HG03460 (cell line): ENCODE results near the gene RAB1A.

ENCODE experiments used
- ATAC-seq: cut with Tn5 transposase; IDR thresholded peaks from one replicate; pipeline ENCODE4 v1.9.1; 2021; ENCODE audit not compliant: unreplicated experiment

The RAB1A gene

DNA sequence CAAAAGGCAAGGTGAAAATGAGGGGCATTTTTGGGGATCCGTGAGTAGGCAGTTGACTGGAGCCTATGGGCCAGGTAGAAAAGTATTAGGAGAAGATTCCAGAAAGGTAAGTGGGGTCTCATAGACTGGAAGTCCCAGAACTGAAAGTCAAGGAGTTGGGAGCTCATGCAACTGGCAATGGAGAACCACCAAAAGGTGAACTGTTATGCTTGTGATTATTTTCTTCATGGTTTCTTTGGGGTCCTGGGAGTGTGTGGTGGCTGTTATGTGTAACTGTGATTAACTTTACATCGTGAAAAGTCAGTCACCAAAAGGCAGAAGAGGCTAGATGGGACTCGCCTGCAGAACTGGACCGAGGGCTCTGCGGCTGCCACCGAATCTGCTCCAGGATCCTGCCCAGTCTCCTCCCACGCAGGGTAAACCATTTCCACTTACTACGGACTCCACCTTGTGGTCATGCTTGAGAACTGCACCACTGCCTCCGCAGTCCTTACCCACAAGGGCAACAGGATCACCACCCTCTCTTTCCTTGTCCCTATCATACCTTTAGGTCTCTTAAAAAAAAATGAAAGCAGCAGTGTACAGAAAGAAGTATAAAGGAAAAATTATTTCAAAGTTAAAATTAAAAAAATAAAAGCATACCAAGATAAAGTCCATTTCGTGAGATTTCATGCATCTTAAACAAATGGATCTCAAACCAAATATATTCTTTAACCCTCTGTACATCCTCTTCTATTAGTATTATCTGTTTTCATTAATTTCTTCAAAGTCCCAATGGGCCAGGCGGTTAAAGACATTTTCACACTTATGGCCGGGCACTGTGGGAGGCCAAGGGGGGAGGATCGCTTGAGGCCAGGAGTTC lies 89.3 kb downstream of the RAB1A start:
- ATAC-seq, result peak; percentile 83

DNA sequence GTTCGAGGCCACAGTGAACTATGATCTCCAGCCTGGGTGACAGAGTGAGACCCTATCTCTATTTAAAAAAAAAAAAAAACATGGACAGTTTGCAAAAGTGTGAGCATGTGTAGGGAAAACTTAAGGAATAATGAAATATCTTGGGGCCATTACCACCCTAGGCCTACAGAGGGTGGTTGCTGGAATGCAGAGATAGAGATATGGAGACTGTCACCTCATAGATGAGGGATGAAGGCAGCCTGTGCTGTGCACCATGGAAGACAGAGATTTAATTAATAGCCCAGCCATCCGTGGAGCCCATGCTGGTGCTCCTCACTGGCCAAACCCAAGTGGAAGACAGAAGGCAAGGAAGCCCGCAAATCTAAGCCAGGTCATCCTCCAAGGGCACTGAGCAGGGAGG lies 90.3 kb downstream of the RAB1A start:
- no peak for ATAC-seq

DNA sequence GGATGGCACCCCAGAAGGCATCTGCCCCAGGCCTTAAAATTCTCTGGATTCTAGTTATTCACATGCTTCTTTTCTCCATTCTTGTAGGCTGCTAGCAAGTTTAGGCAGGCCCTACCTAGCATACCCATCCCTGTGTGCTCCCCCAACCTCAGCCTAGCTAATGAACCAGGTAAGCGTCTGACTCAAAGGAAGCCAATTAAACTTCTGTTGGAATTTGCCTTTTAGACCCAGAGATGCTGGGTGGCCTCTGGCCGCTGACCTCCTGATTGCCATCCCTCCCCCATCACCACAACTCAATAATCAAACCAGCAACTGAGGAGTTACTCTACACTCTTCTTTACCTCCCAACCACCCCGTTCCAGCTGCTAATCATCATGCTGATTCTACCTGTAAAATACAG lies 92.7 kb downstream of the RAB1A start:
- ATAC-seq, result no peak
